HepG2 (cell line): ENCODE measurements around the gene SLC16A5. TPM values are rescaled to one million over a fixed set of nuclear protein-coding genes. Genes with fewer than 3 reads are reported as not detected.

Source experiments
- HOXD1 ChIP-seq: sonication (generic); formaldehyde crosslinking; IDR thresholded peaks from 2 replicates; pipeline ENCODE4 v1.5.0; 2020; ENCODE audit warnings: missing genetic modification reagents
- RFX3 ChIP-seq: IDR thresholded peaks from 2 replicates; pipeline ENCODE4 v1.6.1; 2016; ENCODE audit warnings: missing biosample characterization, missing genetic modification reagents
- SALL2 ChIP-seq: sonication (generic); formaldehyde crosslinking; IDR thresholded peaks from 2 replicates; pipeline ENCODE4 v1.8.1; 2023; ENCODE audit warnings: mild to moderate bottlenecking, missing genetic modification reagents, inconsistent platforms
- TRIM24 ChIP-seq: sonication (generic); formaldehyde crosslinking; IDR thresholded peaks from 2 replicates; pipeline ENCODE4 v1.8.0; 2022; ENCODE audit warnings: mild to moderate bottlenecking, missing genetic modification reagents
- ZNF260 ChIP-seq: sonication (generic); formaldehyde crosslinking; IDR thresholded peaks from 2 replicates; pipeline ENCODE4 v1.4.0; 2020; ENCODE audit warnings: missing genetic modification reagents, low read depth, mild to moderate bottlenecking, borderline replicate concordance
- ZNF432 ChIP-seq: sonication (generic); formaldehyde crosslinking; IDR thresholded peaks from 2 replicates; pipeline ENCODE4 v1.5.0; 2020; ENCODE audit warnings: missing genetic modification reagents, mild to moderate bottlenecking, borderline replicate concordance
- ZNF619 ChIP-seq: sonication (generic); formaldehyde crosslinking; IDR thresholded peaks from 2 replicates; pipeline ENCODE4 v1.4.0; 2020; ENCODE audit warnings: mild to moderate bottlenecking, missing genetic modification reagents
- polyA plus RNA-seq, 8 experiments: library from polyadenylated mRNA; depleted of rRNA in 3 of 8; stranded (reverse) in 7 of 8; unstranded in 1 of 8; fragments of >200 nt; fragmentation: Illumina TruSeq in 4 of 8; extraction: Trizol in 4 of 8; gene quantifications; 2 replicates each; pipeline versions ENCODE4 v1.2.1 to v1.2.3, GENCODE V29; 2011 to 2016; ENCODE audit warnings: low read depth in 4 of 8, missing spikeins in 1 of 8, mixed read lengths in 1 of 8; ENCODE audit not compliant: insufficient read depth in 1 of 8
- total RNA-seq, 5 experiments: library from RNA; depleted of rRNA; stranded (reverse); fragments of >200 nt; fragmentation: Illumina TruSeq; extraction: Trizol; gene quantifications; 2 replicates each; pipeline ENCODE4 v1.2.3, GENCODE V29; 2016; ENCODE audit warnings: low read depth in 1 of 5
- TF ChIP-seq, protein P1 (sequence below): sonication (generic); formaldehyde crosslinking; IDR thresholded peaks from 2 replicates; pipeline ENCODE4 v1.4.0; 2020; ENCODE audit warnings: low read depth, missing genetic modification reagents

Gene SLC16A5
- total and polyA plus RNA-seq, 2 of the 13 experiments (the other 11 are each of a cell fraction or from before 2014, with no cell fraction given), result 0.69 to 5.6 TPM

DNA sequence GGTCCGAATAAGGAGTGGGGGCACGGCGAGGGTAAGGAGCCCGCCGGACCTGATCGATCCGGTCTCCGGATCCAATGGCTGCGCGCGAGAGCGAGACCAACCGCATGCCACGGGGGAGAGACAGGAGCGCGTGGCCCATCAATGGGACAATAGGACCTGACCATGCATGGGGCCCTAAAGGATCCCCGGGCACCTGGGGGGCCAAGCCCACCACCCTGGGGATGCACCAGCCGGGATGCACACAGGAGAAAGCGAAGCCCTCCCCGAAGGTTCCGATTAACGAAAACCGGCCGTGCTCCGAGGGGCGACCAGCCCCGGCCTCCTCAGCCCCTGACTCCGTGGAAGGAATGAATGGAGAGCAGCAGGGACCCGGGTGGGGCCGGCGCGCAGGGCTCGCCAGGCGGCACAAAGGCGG, 66.0 kb downstream of the SLC16A5 start (continued):
- TF ChIP-seq, protein P1, sequence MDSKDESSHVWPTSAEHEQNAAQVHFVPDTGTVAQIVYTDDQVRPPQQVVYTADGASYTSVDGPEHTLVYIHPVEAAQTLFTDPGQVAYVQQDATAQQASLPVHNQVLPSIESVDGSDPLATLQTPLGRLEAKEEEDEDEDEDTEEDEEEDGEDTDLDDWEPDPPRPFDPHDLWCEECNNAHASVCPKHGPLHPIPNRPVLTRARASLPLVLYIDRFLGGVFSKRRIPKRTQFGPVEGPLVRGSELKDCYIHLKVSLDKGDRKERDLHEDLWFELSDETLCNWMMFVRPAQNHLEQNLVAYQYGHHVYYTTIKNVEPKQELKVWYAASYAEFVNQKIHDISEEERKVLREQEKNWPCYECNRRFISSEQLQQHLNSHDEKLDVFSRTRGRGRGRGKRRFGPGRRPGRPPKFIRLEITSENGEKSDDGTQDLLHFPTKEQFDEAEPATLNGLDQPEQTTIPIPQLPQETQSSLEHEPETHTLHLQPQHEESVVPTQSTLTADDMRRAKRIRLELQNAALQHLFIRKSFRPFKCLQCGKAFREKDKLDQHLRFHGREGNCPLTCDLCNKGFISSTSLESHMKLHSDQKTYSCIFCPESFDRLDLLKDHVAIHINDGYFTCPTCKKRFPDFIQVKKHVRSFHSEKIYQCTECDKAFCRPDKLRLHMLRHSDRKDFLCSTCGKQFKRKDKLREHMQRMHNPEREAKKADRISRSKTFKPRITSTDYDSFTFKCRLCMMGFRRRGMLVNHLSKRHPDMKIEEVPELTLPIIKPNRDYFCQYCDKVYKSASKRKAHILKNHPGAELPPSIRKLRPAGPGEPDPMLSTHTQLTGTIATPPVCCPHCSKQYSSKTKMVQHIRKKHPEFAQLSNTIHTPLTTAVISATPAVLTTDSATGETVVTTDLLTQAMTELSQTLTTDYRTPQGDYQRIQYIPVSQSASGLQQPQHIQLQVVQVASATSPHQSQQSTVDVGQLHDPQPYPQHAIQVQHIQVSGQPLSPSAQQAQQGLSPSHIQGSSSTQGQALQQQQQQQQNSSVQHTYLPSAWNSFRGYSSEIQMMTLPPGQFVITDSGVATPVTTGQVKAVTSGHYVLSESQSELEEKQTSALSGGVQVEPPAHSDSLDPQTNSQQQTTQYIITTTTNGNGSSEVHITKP (CRISPR knock-in tag), result peak; percentile 74; the same call in 1 of the 2 replicates
- TF ChIP-seq ZNF619 (CRISPR knock-in tag) (no peak), TRIM24 (CRISPR knock-in tag) (no peak), ZNF260 (CRISPR knock-in tag) (no peak), HOXD1 (0 out of 2 replicates have a peak, but pooled peaks have one; percentile 0), SALL2 (CRISPR knock-in tag) (no peak), ZNF432 (no peak), RFX3 (CRISPR knock-in tag) (no peak)
